Ovary (tissue), 3 donors: ENCODE results near the gene JAML.

Source experiments
- CTCF ChIP-seq, 3 donors: fragments of 450-650 bp in 2 of 3; fragments of 200-600 bp in 1 of 3; IDR thresholded peaks; one replicate each; pipeline versions ENCODE4 v1.5.1 to v1.8.0; 2016 to 2022; ENCODE audit warnings: antibody characterized with exemption in 3 of 3, mild to moderate bottlenecking in 1 of 3
- POLR2A ChIP-seq: fragments of 450-650 bp; IDR thresholded peaks from one replicate; pipeline ENCODE4 v1.6.1; 2017; ENCODE audit warnings: antibody characterized with exemption, mild to moderate bottlenecking, moderate library complexity
- donor health status: DM: no; HTN: no; CAD: no.

- TF ChIP-seq CTCF (IDR thresholded peaks at IDR 0.05) (no peak), POLR2A (no peak)
Measured at GRCh38 chr11:118168751-118169150, 56.1 kb downstream of the JAML start.
